Right lobe of liver (tissue), 4 donors: ENCODE data around the gene PCDHB15.

Experiments
- CTCF ChIP-seq, 4 donors: fragments of 200-600 bp in 3 of 4; fragments of 450-650 bp in 1 of 4; IDR thresholded peaks; one replicate each; pipeline versions ENCODE4 v1.5.1 to v1.8.0; 2016 to 2022; ENCODE audit warnings: antibody characterized with exemption in 4 of 4, mild to moderate bottlenecking in 2 of 4
- POLR2A ChIP-seq: fragments of 450-650 bp; IDR thresholded peaks from one replicate; pipeline ENCODE4 v1.6.1; 2017; ENCODE audit warnings: antibody characterized with exemption, mild to moderate bottlenecking
- donor health status: DM: no; HTN: no; CAD: no.
- donor health status: DM: no; HTN: no; CAD: no.
- donor health status: DM: no; HTN: yes; CAD: no.

- TF ChIP-seq CTCF (IDR thresholded peaks at IDR 0.05) = no peak
- no peak for TF ChIP-seq POLR2A
These were observed at the start of gene PCDHB15 for GRCh38 chr5:141245250-141245717.
